Neutrophil (primary cell): ENCODE measurements around the gene HOXB2.

ENCODE experiments used
- H3K27ac ChIP-seq: fragments of 200-600 bp; sonication (generic); 2 replicates; pipeline ENCODE4 v1.5.1; 2016; ENCODE audit warnings: mild to moderate bottlenecking, moderate library complexity
- H3K27me3 ChIP-seq: fragments of 200-600 bp; sonication (generic); 2 replicates; pipeline ENCODE4 v1.6.0; 2016; ENCODE audit warnings: mild to moderate bottlenecking
- H3K36me3 ChIP-seq: fragments of 200-600 bp; sonication (generic); 2 replicates; pipeline ENCODE4 v1.5.1; 2017
- H3K4me1 ChIP-seq, 2 experiments: fragments of 200-600 bp in 1 of 2; sonication (generic) in 1 of 2; 1 replicate in 1 of 2; 2 replicates in 1 of 2; pipeline versions ENCODE4 v1.5.1 to v1.6.1; 2013 to 2016; ENCODE audit warnings: low read depth in 1 of 2, low read length in 1 of 2, mild to moderate bottlenecking in 1 of 2, moderate library complexity in 1 of 2; ENCODE audit not compliant: control insufficient read depth in 1 of 2, insufficient read depth in 1 of 2
- H3K4me3 ChIP-seq, 2 experiments: fragments of 200-600 bp in 1 of 2; sonication (generic) in 1 of 2; 1 replicate in 1 of 2; 2 replicates in 1 of 2; pipeline ENCODE4 v1.5.1; 2013 to 2016; ENCODE audit warnings: low read depth in 1 of 2, low read length in 1 of 2, mild to moderate bottlenecking in 1 of 2, moderate library complexity in 1 of 2
- H3K9me3 ChIP-seq: fragments of 200-600 bp; sonication (generic); 2 replicates; pipeline ENCODE4 v1.5.1; 2016
- CTCF ChIP-seq: fragments of 200-600 bp; sonication (generic); IDR thresholded peaks from 2 replicates; pipeline ENCODE4 v1.5.1; 2016; ENCODE audit warnings: antibody characterized with exemption

Gene HOXB2

GRCh38 chr17:48591255-48592056 lies 46.5 kb upstream of the HOXB2 start:
- Histone ChIP-seq H3K4me1 (peaks cover 5 to 14% of the 10 kb centered on the region in 2 experiments), H3K36me3 (no peaks in the 10 kb centered on the region), H3K4me3 (no peak overlapping the region), H3K27me3 (peaks cover 100% of the 10 kb centered on the region), H3K27ac (no peak overlapping the region), H3K9me3 (no peaks in the 10 kb centered on the region)
- TF ChIP-seq CTCF: no peak

- no peaks in the 10 kb centered on the region for H3K36me3 ChIP-seq
- H3K4me3 ChIP-seq: no peak overlapping the region
- no peak for TF ChIP-seq CTCF
- H3K4me1 ChIP-seq: peaks cover 12 to 21% of the 10 kb centered on the region in 2 experiments
- no peak overlapping the region for H3K27ac ChIP-seq
- H3K9me3 ChIP-seq: no peaks in the 10 kb centered on the region
- H3K27me3 ChIP-seq: peaks cover 100% of the 10 kb centered on the region
These were observed 45.8 kb upstream of the HOXB2 start for GRCh38 chr17:48590607-48591161.

GRCh38 chr17:48589831-48590606 lies 45.1 kb upstream of the HOXB2 start, which contains the start of gene HOXB3:
Gene HOXB3 (minus strand): TSS chr17:48590241. CDS start chr17:48552474, 37,767 bp downstream.
- TF ChIP-seq CTCF: no peak
- Histone ChIP-seq H3K4me3 (no peak within 1 kb of the TSS), H3K36me3 (no peaks in the 10 kb centered on the region), H3K27ac (no peak within 1 kb of the TSS), H3K27me3 (peaks cover 100% of the 10 kb centered on the region), H3K4me1 (peaks cover 19 to 26% of the 10 kb centered on the region in 2 experiments), H3K9me3 (no peaks in the 10 kb centered on the region)

- Histone ChIP-seq H3K27me3 (peaks cover 100% of the 10 kb centered on the region), H3K4me3 (no peak overlapping the region), H3K36me3 (no peaks in the 10 kb centered on the region), H3K27ac (no peak overlapping the region), H3K4me1 (peaks cover 21 to 30% of the 10 kb centered on the region in 2 experiments), H3K9me3 (no peaks in the 10 kb centered on the region)
- no peak for TF ChIP-seq CTCF
These were observed 44.3 kb upstream of the HOXB2 start for GRCh38 chr17:48589060-48589830.

GRCh38 chr17:48588528-48588927 lies 43.6 kb upstream of the HOXB2 start:
- peaks cover 100% of the 10 kb centered on the region for H3K27me3 ChIP-seq
- no peak for TF ChIP-seq CTCF
- no peak overlapping the region for H3K4me3 ChIP-seq
- H3K27ac ChIP-seq: no peak overlapping the region
- H3K4me1 ChIP-seq: peaks cover 18 to 28% of the 10 kb centered on the region in 2 experiments
- H3K36me3 ChIP-seq: no peaks in the 10 kb centered on the region
- H3K9me3 ChIP-seq: no peaks in the 10 kb centered on the region
